NCI-H187 treated with DMSO at 0.1 percent for 48 hours (cell line): ENCODE measurements around the gene TFF1.

Source experiments
- DNase-seq: peaks from one replicate; lab custom pipeline; 2025; lab: John Stamatoyannopoulos, UW

Gene TFF1

DNA sequence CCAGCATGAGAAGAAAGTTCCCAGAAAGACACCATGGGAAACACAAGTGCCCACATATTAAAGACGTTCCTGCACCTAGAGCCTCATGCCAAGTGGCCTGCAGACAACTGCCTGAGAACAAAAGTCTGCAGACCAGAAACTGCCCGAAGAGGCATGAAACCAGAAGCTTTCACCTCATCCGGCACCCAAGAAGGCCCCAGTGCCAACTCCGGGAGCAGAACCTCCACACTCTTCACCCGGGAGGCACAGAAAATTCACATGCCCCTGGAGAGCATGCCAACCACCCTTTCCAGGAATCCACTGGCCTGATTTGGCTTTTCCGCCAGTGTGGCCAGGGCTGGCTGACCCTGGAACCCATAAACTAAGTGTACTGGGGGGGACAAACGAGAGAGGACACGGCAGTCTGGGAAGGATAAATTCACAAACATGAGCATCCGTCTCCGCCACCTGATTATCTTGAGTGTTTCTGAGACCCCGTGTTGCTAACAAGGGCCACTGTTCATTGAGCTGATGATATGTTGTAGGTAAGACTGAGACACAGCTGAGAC is 22.3 kb downstream of the TFF1 start:
- DNase-seq: no peak

DNA sequence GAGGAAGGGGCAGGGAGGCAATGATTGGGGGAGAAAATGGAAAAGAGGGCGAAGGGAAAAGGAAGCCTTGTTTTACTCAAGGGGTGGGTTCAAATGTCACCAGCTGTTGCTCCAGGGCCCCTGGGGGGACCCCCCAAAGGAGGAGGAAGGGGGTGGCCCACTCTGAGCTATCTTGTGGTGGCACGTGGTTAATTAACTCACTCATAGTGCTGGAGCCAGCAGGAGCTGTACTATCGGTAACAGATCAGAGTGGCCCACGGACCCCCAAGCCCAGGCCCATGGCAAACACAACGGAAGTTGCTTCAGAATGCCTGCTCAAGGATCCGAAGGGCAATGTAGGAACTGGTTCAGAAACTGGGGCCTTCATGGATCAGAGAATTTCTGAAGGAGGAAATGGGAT is 22.8 kb downstream of the TFF1 start:
- DNase-seq: no peak

DNA sequence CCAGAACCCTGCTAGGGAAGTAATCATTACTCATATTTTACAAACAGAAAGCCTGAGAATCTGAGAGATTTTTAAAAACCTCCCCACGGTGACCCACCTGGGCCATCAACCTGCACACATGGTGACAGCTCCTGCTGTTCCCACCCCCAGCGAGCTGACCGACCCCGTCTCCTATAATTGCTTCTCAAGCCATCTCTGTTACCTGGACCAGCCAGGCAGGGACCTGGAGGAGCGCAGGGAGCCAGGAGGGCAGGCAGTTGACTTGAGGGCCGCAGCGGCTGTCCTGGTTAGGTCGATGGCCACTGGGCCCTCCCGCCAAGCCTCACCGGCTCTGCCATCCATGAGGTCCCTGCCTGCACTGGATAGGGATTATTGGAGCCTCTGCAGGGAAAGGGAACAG is 23.2 kb downstream of the TFF1 start:
- no peak for DNase-seq

DNA sequence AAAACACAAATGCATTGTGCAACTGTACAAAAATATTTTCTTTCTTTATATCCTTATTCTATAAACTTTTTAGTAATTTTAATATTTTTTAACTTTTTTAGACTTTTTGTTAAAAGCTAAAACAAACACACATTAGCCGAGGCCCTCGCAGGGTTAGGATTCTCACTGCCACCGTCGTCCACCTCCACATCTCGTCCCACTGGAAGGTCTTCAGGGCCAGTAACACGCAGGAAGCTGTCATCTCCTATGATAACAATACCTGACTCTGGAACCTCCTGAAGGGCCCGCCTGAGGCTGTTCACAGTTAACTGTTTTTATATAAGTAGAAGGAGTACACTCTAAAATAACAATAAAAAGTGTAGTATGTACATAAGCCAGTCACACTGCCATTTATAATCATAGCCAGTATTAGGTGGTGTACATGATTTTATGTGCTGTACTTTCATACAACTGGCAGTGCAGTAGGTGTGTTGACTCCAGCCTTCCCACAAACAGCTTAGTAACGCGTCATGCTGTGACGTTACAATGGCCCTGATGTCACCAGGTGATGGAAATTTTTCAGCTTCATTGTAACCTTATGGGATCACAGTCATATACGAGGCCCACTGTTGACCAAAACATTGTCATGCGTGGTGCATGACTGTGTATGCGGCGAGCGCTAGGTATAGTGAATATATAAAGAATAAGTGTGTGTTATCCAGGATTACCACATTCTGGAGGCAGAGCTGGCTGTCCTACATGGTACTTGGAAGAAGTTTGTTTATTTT is 24.4 kb downstream of the TFF1 start:
- no peak for DNase-seq

DNA sequence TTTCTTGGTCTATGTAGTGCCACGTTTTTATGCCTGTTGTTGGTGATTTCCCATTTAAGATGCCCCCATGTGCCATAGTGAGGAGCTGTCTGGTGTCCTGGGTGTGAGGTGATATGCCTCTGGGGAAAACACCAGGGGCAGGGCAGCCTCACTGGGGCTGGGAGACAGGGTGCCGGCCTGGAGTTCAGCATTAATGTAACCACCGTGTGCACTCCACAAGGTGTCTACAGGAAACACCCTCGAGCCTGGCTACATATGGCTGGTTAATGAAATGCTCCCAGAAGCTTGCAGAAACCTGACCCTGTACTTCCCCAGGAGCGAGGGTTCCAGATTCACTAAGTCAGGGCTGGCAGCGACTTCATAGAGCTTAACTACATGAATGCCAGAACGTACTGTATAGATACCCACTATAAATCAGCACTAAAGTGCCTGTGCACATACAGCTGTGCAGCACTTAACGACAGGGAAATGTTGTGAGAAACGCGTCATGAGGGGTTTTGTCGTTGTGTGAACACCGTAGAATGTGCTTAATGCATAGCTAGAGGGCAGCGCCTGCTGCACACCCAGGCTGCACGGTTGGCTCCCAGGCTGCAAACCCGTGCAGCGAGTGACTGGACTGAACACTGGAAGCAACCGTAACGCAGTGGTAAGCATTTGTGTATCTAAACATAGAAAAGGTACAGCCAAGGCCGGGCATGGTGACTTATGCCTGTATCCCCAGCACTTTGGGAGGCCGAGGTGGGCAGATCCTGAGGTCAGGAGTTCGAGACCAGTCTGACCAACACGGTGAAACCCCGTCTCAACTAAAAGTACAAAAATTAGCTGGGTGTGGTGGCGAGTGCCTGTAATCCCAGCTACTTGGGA is 25.9 kb downstream of the TFF1 start:
- DNase-seq: no peak

DNA sequence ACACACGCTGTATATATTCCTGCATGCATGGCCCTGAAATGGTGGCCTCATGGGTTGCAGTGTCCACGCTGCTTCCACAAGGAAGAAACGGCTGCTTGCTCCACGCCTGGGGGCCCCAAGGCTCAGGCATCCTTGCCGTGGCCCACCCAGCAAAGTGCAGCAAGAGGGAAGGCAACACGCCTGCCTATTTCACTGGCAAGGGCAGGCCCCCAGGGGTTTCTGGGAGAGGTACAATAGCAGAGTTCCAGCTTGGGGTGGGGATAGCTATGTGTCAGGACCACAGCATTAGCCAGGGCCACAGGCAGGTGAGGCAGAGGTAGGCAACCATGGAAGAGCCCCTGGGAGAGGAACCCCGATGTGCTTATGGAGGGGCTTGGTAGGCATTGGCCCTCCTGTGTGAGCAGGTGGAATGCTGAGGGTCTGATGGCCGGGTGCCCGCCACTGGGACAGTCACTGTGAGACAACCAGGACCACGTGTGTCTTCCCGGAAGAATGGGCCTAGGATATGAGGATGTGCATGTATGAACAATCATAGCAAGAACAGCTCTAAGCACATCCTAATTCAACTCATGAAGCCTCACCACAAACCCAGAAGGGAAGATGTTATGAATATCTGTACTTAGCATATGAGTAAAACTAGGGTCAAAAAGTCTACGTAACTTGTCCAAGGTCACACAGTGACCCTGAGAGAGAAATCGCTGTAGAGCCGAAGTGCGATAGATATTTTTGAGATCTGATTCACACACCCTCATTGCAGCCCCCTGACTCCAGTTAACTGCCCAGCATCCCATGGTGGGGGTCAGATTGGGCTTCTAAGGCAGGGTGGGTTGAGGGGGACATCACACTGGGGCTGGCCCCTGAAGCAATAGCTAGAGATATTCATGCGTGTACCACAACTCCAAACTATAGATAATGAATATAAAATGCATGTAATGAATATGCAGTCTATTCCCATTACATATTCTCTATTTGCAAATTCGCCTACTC is 27.3 kb downstream of the TFF1 start:
- no peak for DNase-seq

DNA sequence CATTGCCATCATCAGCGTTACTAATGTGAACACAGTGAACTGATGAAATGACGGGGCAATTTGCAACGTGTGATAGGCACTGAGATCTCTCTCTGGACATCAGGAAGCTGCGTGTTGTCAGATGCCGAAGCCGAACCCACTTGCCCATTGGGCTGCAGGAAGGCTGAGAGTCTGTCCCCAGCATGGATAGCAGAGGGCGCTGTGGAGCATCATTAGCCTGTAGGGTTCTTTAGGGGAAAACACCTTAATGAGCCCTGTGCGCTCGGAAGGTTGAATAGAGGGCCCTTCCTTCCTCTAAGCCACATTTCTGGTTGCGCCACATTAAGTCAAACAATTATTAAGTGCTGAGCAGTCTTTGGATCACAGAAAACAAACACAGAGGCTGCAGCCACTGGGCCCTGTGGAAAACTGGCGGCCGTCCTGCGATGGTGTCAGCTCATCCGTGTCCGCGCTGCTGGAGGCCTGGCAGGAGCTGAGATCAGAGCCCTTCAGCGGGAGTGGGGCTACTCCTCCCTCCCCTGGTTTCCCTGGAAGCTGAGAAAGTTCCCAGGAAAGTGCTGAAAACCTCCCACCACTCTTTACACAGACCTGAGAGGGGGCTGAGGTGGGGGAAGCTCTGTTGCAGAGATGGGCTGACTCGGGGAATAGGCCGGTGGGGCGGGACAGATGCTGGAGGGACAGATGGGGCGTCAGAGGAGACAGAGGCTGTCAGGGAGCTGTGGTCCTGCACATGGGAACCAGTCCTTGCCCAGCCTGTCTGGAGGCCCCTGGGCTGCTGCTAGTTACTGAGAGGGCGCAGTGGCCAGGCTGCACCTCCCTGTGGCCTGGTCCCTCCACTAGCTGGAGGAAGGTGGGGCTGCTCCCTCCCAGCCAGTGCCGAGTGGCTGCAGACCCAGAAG is 28.3 kb downstream of the TFF1 start:
- DNase-seq: peak; percentile 63

DNA sequence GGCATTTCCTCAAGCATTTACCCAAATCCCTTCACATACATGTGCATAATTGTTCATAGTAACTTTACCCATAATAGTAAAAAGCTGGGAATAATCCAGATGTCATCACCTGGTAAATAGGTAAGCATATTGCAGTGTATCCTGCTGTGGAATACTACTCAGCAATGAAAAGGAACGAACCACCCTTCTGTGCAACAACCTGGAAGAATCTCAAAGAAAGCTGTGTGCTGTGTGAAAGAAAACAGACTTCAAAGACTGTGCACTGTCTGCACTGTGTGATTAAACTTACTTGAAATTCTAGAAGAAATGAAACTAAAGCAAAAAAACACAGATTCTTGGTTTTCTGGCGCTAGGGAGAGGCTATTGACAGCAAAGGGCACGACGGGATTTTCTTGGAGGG is 29.1 kb downstream of the TFF1 start:
- no peak for DNase-seq

DNA sequence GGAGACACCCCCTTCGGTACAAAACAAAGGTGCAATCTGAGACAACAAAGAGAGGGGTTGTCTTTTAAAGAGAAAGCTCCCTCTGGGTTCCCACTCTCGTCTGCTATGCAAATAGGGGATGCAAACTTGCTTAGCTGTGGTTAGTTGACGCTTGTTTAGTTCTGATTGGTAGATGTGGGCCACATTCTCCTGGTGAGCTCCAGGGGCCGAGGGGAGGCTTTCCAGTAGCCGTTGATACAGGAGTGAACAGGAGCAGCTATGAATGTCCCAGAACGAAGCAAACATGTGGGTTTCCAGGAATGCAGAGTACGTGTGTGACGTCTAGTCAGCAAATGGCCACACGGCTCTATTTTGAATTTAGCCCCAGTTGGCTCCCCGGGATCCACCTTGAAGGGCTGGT is 30.3 kb downstream of the TFF1 start:
- DNase-seq: no peak

DNA sequence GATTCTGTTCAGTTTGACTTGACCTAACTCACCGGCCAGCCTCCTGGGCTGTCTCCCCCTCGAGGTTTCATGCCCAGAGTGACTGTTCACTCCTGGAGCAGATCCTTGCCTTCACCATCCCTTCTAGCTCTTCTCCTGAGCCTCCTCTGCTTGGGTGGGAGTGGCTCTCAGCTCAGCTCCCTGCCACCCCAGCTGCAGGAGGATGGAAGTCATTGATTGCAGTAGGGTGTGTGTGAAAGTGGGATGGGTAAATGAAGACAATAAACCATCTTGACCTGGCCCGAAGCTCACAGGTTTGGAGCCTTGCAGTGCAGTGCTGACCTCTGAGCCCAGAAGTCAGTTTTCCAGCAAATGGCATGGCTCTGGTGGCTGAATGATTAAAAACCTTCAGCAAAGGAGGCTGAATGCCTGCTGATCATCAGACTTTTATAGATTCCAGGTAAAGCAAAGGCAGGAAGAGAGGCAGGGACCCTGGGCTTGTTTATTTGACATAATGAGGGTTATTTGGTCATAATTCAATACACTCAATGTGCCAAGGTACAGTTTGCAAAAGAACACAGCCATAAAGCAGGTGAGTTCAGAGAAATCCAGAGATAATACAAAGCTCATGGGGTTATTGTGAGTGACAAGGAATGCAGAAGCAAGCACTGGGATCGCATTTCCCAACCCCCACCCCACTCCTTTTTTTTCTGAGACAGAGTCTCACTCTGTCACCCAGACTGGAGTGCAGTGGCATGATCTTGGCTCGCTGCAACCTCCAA is 33.6 kb downstream of the TFF1 start:
- DNase-seq: no peak

DNA sequence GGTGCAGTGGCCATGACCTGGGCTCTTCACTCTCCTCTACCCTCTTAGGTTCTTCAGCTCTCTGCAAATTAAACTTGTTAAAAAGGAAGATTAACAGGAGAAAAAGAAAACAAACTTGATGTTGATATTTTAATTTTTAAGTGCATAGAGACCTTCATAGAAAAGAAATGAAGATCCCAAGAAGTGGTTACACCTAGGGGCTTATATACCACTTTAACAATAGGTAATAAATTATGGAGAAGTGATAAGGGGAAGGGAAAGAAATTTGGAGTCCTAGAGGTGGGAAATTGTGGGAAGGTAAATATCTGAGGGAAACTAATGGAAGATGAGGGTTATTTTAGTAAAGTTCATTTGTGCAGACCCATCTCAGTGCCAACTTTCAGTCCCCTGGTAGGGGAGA is 34.7 kb downstream of the TFF1 start:
- DNase-seq: no peak

DNA sequence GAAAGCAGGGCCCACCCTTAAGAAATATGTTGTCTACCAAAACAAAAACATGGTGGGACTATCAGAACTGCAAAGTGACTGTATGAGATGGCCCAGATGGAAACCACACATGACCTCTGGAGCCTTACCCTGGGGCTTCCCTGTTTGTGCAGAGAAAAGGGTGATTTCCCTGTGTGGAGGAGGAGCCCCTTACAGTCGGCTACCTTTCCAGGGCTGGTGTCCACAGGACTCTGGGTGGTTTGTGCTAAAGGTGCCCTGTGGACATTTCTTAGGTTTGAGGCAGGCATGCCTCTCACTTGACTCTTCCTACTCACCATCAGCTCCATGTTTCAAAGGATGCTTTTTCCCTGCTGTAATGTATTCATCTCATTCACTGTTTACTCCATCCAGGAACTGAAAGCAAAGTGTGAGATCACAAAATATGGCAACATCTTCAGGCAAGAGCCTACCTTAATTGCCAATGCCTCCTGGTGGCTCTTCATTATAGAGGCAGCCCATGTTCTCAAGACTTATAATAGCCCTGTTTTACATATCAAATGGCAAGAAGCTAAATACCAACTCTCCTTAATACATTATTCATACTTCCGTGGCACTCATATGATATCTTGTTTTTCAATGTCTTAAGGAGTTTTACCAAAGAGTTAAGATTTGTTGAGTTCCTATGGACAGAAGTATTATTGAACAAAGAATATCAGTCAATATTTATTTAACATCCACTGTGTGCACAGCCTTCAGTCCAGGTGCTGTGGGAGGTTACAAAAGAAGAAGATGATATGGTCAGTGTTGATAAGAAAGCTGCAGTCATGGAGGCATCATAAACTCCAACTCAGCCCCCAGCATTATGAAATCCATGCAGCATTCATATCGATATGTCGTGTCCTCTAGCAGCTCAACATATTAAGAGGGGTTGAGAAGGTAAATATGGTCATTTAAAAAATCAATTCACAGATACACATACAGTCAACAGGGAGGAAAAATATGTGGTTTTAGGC is 35.7 kb downstream of the TFF1 start:
- no peak for DNase-seq

DNA sequence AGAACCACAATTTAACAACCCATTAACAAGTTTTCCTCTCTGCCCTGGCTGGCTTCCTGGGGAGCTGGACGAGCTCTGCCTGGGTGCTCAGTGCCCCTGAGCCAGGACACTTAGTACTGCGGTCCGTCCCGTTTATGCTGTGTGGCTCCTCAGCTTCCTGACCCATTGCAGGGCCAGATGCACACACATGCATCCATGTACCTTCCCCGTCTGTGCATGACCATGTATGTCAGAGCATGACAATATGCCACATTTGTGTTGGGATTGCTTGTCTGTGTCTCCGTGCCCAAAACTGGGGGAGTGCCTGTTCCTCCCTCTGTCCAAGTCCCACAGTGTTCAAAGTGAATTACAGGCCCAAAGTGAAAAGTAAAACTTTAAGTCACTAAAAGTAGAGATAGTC is 41.4 kb downstream of the TFF1 start:
- no peak for DNase-seq

DNA sequence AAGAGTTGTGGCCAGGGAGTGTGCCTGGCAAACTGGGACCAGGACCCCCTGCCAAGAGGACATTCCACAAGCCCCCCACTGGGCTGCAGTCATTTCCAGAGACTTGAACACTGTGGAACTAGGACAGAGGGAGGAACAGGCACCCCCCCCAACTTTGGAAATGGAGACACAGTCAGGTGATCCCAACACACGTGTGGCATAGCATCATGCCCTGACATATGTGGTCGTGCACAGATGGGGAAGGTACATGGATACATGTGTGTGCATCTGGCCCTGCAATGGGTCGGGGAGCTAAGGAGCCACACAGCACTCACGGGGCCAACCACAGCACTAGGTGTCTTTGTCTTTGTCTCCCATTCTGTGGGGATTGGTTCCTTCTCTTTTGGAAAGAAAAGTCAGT is 44.5 kb downstream of the TFF1 start:
- no peak for DNase-seq

DNA sequence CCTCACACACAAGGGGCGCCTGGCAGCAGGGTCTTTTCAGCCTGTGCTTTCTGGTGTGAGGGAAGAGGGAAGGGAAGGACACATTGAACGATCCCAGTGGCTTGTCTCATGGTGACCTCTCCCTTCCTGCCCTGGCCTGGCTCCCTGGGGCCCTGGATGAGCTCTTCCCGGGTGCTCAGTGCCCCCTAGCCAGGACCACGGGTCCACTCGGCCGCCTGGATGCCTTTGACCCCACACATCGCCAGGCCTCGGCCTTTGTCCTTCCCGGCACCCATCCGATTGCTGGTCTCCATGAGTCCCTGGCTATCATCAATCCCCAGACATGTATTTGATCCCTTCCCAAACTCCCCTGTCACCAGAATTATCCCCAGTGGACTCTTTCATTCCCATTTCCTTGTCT is 45.1 kb downstream of the TFF1 start:
- DNase-seq: no peak

DNA sequence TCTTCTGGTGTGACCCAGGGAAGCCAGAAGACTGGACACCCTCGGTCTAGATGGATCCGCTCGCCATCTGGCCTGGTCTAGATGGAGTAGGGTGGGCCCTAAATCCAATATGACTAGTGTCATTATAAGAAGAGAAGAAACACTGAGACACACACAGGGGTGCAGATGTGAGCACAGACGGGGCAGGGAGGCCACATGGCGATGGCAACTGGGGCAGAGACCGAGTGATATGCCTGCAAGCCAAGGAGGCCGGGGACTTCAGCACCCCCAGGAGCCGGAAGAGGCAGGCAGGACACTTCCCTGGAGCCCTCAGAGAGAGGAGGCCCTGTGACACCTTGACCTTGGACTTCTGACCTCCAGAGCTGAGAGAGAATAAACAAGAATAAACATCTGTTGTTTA is 45.5 kb downstream of the TFF1 start:
- no peak for DNase-seq

DNA sequence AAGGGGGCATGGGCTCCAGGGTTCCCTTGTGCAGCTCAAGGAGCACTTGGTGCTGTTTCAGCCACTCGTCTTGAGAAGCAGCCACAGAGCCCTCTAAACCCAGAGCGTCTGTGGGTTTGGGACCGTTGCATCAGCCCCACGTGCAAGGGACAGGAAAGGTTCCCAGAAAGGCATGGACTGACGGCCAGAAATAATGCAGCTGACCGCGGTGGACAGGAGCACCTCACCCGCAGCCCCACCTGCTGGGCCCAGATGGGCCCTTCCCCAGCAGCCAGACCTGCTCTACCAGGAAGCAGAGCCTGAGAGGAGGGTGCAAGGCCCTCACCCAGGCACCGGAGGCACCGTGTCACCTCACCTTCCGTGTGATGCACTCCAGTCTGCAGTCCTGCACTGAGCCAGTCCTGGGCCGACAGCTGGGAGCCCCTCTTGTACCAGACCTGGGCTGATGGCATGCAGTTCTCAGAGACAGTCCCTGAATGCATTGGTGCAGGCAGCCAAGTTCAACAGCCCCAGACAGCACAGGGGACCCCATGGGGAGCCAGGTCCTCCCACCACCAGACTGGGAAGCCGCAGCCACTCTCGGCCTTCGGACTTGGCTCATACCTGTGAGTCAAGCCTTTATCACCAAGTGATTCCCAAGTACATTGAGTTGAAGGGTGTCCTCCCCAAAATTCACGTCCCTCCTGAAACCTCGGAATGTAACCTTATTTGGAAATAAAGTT is 46.3 kb downstream of the TFF1 start:
- DNase-seq: no peak

DNA sequence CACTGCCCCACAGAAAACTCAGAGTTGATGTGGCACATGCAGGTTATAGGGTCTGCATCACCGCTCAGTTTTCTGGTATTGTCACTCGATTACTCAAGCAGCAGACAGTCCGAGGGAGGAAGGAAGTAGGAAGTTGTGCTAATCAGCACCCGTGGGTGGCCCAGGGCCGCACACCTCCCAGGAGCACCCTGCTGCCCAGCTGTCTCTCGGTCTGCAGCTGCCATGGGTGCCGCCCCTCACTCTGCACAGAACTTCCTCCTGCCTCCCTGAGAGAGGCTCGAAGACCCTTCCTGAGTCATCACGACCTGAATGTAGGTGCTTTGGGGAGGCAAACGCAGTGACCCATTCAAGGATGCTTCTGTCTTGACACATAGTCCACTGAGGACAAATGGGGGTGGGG is 47.0 kb downstream of the TFF1 start:
- DNase-seq: no peak
